HEK293 (cell line): ENCODE data around the gene WBP2NL.
A peak's percentile ranks its signal among the peaks of the same experiment; 100 is the strongest.

Experiments used
- HOXC10 ChIP-seq: sonication (generic); formaldehyde crosslinking; IDR thresholded peaks from 2 replicates; pipeline ENCODE4 v1.8.1; 2023; ENCODE audit warnings: mild to moderate bottlenecking, missing genetic modification reagents
- ZEB2 ChIP-seq: fragments of 450-650 bp; formaldehyde crosslinking; IDR thresholded peaks from 2 replicates; pipeline ENCODE4 v1.5.1; 2016; ENCODE audit warnings: missing biosample characterization, missing genetic modification characterization
- ZIC2 ChIP-seq: fragments of 450-650 bp; formaldehyde crosslinking; IDR thresholded peaks from 2 replicates; pipeline ENCODE4 v1.5.1; 2016; ENCODE audit warnings: missing biosample characterization, missing genetic modification characterization
- ZNF121 ChIP-seq: fragments of 450-650 bp; formaldehyde crosslinking; IDR thresholded peaks from 2 replicates; pipeline ENCODE4 v1.5.1; 2016; ENCODE audit warnings: missing biosample characterization, missing genetic modification characterization
- ZNF169 ChIP-seq: fragments of 450-650 bp; formaldehyde crosslinking; IDR thresholded peaks from 2 replicates; pipeline ENCODE4 v1.5.1; 2016; ENCODE audit warnings: missing biosample characterization, missing genetic modification characterization
- ZNF174 ChIP-seq: fragments of 450-650 bp; formaldehyde crosslinking; IDR thresholded peaks from 2 replicates; pipeline ENCODE4 v1.5.0; 2017; ENCODE audit warnings: missing biosample characterization, mild to moderate bottlenecking, missing genetic modification characterization
- ZNF24 ChIP-seq: fragments of 450-650 bp; formaldehyde crosslinking; IDR thresholded peaks from 2 replicates; pipeline ENCODE4 v1.5.1; 2016; ENCODE audit warnings: missing biosample characterization, missing genetic modification characterization
- ZNF274 ChIP-seq, 2 experiments: fragments of 200-500 bp in 1 of 2; fragments of 450-650 bp in 1 of 2; sonication (Bioruptor generic) in 1 of 2; formaldehyde crosslinking in 1 of 2; IDR thresholded peaks; 2 replicates each; pipeline versions ENCODE4 v1.5.1 to v1.6.1; 2014 to 2016; ENCODE audit warnings: borderline replicate concordance in 1 of 2, inconsistent platforms in 1 of 2, low read length in 1 of 2, missing biosample characterization in 1 of 2, missing genetic modification characterization in 1 of 2
- ZNF350 ChIP-seq: fragments of 450-650 bp; formaldehyde crosslinking; IDR thresholded peaks from 2 replicates; pipeline ENCODE4 v1.5.0; 2017; ENCODE audit warnings: missing biosample characterization, mild to moderate bottlenecking, missing genetic modification characterization
- ZNF354C ChIP-seq: fragments of 450-650 bp; formaldehyde crosslinking; IDR thresholded peaks from 2 replicates; pipeline ENCODE4 v1.5.1; 2016; ENCODE audit warnings: missing biosample characterization, missing genetic modification characterization, low read depth, borderline replicate concordance
- ZNF473 ChIP-seq: fragments of 450-650 bp; formaldehyde crosslinking; IDR thresholded peaks from 2 replicates; pipeline ENCODE4 v1.5.1; 2017; ENCODE audit warnings: missing biosample characterization, missing genetic modification characterization
- ZNF555 ChIP-seq: fragments of 450-650 bp; formaldehyde crosslinking; conservative IDR thresholded peaks from 2 replicates; pipeline ENCODE4 v1.5.1; 2017; ENCODE audit warnings: missing biosample characterization, mild to moderate bottlenecking, missing genetic modification characterization, inconsistent platforms
- ZNF623 ChIP-seq: fragments of 450-650 bp; formaldehyde crosslinking; IDR thresholded peaks from 2 replicates; pipeline ENCODE4 v1.5.1; 2016; ENCODE audit warnings: missing biosample characterization, missing genetic modification characterization
- ZNF785 ChIP-seq: fragments of 450-650 bp; formaldehyde crosslinking; IDR thresholded peaks from 2 replicates; pipeline ENCODE4 v1.5.1; 2016; ENCODE audit warnings: missing biosample characterization, missing genetic modification characterization
- TF ChIP-seq, protein P1 (sequence below): fragments of 450-650 bp; formaldehyde crosslinking; optimal IDR thresholded peaks from 2 replicates; pipeline ENCODE3; 2016; ENCODE audit warnings: missing biosample characterization, mild to moderate bottlenecking, missing genetic modification characterization
- TF ChIP-seq, protein P2 (sequence below): fragments of 450-650 bp; formaldehyde crosslinking; IDR thresholded peaks from 2 replicates; pipeline ENCODE4 v1.5.1; 2016; ENCODE audit warnings: missing biosample characterization, missing genetic modification characterization, low read depth
- TF ChIP-seq, protein P3 (sequence below): fragments of 450-650 bp; formaldehyde crosslinking; IDR thresholded peaks from 2 replicates; pipeline ENCODE4 v1.5.1; 2016; ENCODE audit warnings: missing biosample characterization, missing genetic modification characterization, borderline replicate concordance
- TF ChIP-seq, protein P4 (sequence below): fragments of 450-650 bp; formaldehyde crosslinking; IDR thresholded peaks from 2 replicates; pipeline ENCODE4 v1.5.1; 2016; ENCODE audit warnings: missing biosample characterization, missing genetic modification characterization, borderline replicate concordance
- TF ChIP-seq, protein P5 (sequence below): fragments of 450-650 bp; formaldehyde crosslinking; IDR thresholded peaks from 2 replicates; pipeline ENCODE4 v1.5.1; 2016; ENCODE audit warnings: missing biosample characterization, missing genetic modification characterization
- TF ChIP-seq, protein P6 (sequence below): fragments of 450-650 bp; formaldehyde crosslinking; IDR thresholded peaks from 2 replicates; pipeline ENCODE4 v1.5.1; 2016; ENCODE audit warnings: missing biosample characterization, missing genetic modification characterization

The WBP2NL gene

DNA sequence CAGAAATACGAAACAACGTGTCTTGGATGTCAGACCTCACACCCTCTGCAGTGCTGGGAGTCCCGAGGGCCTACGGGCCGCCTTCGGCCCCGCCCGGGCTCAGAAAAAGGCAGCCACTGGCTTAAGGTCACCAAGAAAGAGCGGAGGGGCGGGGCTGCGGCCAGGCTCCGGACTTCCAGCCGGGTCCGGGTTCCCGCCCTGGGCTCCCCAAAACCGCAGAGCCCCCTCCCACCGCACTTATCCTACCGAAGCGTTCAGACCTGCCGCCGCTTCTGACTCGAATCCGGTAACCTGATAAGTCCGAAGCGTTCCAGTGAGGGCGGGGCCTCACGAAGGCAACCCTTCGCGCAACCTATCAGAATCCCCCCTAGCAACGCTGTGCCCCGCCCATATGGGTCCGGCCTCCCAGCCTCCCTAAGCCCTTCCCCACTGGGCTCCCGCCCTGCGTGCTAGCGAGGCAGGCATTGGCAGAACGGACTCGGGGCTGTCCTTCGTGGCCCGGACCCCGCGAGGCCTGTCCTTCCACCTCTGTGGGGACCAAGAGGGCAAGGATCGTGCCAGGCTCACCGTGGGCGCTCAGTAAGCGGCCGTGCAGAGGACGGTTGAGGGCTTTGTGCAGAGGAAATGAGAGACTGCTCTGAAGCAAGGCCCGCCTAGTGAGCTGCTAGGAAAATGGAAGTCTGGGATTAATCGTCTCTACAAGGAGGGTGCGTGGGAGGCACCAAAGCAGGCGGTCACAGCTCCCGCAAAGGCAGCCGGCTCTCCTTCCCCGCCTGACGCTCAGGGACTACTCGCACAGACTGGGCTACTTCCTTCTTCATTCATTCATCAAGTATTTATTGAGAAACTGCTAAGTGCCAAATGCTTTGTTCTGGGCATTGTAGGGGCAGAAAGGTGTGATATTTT lies 72.2 kb downstream of the WBP2NL start, which contains the start of gene NAGA (continued):
- TF ChIP-seq ZNF623 (tag by site-specific recombination) (no peak), HOXC10 (CRISPR knock-in tag) (no peak), ZNF473 (no peak), ZNF121 (tag by site-specific recombination) (no peak), ZNF354C (tag by site-specific recombination) (no peak), ZIC2 (tag by site-specific recombination) (peak; percentile 73), ZNF174 (no peak), ZNF785 (tag by site-specific recombination) (no peak), ZNF169 (tag by site-specific recombination) (no peak), ZNF555 (tag by site-specific recombination) (no peak), ZNF24 (tag by site-specific recombination) (no peak), ZEB2 (no peak; the same call in 1 of the 2 replicates), ZNF350 (tag by site-specific recombination) (no peak), ZNF274 (IDR thresholded peaks at IDR 0.05; ENCODE audit: low read length) (no peak), ZNF274 (tag by site-specific recombination; IDR thresholded peaks at IDR 0.05; ENCODE audit: borderline replicate concordance) (no peak)
- TF ChIP-seq, protein P1, sequence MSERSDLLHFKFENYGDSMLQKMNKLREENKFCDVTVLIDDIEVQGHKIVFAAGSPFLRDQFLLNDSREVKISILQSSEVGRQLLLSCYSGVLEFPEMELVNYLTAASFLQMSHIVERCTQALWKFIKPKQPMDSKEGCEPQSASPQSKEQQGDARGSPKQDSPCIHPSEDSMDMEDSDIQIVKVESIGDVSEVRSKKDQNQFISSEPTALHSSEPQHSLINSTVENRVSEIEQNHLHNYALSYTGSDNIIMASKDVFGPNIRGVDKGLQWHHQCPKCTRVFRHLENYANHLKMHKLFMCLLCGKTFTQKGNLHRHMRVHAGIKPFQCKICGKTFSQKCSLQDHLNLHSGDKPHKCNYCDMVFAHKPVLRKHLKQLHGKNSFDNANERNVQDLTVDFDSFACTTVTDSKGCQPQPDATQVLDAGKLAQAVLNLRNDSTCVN (tag by site-specific recombination): peak; percentile 44
- TF ChIP-seq, protein P2, sequence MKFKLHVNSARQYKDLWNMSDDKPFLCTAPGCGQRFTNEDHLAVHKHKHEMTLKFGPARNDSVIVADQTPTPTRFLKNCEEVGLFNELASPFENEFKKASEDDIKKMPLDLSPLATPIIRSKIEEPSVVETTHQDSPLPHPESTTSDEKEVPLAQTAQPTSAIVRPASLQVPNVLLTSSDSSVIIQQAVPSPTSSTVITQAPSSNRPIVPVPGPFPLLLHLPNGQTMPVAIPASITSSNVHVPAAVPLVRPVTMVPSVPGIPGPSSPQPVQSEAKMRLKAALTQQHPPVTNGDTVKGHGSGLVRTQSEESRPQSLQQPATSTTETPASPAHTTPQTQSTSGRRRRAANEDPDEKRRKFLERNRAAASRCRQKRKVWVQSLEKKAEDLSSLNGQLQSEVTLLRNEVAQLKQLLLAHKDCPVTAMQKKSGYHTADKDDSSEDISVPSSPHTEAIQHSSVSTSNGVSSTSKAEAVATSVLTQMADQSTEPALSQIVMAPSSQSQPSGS (tag by site-specific recombination): no peak
- TF ChIP-seq, protein P3, sequence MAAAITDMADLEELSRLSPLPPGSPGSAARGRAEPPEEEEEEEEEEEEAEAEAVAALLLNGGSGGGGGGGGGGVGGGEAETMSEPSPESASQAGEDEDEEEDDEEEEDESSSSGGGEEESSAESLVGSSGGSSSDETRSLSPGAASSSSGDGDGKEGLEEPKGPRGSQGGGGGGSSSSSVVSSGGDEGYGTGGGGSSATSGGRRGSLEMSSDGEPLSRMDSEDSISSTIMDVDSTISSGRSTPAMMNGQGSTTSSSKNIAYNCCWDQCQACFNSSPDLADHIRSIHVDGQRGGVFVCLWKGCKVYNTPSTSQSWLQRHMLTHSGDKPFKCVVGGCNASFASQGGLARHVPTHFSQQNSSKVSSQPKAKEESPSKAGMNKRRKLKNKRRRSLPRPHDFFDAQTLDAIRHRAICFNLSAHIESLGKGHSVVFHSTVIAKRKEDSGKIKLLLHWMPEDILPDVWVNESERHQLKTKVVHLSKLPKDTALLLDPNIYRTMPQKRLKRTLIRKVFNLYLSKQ (tag by site-specific recombination): no peak
- TF ChIP-seq, protein P4, sequence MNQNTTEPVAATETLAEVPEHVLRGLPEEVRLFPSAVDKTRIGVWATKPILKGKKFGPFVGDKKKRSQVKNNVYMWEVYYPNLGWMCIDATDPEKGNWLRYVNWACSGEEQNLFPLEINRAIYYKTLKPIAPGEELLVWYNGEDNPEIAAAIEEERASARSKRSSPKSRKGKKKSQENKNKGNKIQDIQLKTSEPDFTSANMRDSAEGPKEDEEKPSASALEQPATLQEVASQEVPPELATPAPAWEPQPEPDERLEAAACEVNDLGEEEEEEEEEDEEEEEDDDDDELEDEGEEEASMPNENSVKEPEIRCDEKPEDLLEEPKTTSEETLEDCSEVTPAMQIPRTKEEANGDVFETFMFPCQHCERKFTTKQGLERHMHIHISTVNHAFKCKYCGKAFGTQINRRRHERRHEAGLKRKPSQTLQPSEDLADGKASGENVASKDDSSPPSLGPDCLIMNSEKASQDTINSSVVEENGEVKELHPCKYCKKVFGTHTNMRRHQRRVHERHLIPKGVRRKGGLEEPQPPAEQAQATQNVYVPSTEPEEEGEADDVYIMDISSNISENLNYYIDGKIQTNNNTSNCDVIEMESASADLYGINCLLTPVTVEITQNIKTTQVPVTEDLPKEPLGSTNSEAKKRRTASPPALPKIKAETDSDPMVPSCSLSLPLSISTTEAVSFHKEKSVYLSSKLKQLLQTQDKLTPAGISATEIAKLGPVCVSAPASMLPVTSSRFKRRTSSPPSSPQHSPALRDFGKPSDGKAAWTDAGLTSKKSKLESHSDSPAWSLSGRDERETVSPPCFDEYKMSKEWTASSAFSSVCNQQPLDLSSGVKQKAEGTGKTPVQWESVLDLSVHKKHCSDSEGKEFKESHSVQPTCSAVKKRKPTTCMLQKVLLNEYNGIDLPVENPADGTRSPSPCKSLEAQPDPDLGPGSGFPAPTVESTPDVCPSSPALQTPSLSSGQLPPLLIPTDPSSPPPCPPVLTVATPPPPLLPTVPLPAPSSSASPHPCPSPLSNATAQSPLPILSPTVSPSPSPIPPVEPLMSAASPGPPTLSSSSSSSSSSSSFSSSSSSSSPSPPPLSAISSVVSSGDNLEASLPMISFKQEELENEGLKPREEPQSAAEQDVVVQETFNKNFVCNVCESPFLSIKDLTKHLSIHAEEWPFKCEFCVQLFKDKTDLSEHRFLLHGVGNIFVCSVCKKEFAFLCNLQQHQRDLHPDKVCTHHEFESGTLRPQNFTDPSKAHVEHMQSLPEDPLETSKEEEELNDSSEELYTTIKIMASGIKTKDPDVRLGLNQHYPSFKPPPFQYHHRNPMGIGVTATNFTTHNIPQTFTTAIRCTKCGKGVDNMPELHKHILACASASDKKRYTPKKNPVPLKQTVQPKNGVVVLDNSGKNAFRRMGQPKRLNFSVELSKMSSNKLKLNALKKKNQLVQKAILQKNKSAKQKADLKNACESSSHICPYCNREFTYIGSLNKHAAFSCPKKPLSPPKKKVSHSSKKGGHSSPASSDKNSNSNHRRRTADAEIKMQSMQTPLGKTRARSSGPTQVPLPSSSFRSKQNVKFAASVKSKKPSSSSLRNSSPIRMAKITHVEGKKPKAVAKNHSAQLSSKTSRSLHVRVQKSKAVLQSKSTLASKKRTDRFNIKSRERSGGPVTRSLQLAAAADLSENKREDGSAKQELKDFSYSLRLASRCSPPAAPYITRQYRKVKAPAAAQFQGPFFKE: no peak
- TF ChIP-seq, protein P5, sequence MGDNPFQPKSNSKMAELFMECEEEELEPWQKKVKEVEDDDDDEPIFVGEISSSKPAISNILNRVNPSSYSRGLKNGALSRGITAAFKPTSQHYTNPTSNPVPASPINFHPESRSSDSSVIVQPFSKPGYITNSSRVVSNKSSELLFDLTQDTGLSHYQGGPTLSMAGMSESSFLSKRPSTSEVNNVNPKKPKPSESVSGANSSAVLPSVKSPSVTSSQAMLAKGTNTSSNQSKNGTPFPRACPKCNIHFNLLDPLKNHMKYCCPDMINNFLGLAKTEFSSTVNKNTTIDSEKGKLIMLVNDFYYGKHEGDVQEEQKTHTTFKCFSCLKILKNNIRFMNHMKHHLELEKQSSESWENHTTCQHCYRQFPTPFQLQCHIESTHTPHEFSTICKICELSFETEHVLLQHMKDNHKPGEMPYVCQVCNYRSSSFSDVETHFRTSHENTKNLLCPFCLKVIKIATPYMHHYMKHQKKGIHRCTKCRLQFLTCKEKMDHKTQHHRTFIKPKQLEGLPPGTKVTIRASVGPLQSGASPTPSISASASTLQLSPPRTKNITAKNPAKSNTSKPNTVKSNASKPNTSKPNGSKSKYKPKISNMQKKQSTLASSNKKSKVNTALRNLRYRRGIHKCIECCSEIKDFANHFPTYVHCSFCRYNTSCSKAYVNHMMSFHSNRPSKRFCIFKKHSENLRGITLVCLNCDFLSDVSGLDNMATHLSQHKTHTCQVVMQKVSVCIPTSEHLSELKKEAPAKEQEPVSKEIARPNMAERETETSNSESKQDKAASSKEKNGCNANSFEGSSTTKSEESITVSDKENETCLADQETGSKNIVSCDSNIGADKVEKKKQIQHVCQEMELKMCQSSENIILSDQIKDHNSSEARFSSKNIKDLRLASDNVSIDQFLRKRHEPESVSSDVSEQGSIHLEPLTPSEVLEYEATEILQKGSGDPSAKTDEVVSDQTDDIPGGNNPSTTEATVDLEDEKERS (tag by site-specific recombination): no peak
- TF ChIP-seq, protein P6, sequence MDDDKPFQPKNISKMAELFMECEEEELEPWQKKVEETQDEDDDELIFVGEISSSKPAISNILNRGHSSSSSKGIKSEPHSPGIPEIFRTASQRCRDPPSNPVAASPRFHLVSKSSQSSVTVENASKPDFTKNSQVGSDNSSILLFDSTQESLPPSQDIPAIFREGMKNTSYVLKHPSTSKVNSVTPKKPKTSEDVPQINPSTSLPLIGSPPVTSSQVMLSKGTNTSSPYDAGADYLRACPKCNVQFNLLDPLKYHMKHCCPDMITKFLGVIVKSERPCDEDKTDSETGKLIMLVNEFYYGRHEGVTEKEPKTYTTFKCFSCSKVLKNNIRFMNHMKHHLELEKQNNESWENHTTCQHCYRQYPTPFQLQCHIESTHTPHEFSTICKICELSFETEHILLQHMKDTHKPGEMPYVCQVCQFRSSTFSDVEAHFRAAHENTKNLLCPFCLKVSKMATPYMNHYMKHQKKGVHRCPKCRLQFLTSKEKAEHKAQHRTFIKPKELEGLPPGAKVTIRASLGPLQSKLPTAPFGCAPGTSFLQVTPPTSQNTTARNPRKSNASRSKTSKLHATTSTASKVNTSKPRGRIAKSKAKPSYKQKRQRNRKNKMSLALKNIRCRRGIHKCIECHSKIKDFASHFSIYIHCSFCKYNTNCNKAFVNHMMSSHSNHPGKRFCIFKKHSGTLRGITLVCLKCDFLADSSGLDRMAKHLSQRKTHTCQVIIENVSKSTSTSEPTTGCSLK: no peak
